ENCODE measurements around the gene ABCA1.
"Not testable (repeated sequence)": the region's sequence is repeated elsewhere in the genome, so short reads cannot be mapped to it uniquely, and the experiment has no call there.

Gene ABCA1

DNA sequence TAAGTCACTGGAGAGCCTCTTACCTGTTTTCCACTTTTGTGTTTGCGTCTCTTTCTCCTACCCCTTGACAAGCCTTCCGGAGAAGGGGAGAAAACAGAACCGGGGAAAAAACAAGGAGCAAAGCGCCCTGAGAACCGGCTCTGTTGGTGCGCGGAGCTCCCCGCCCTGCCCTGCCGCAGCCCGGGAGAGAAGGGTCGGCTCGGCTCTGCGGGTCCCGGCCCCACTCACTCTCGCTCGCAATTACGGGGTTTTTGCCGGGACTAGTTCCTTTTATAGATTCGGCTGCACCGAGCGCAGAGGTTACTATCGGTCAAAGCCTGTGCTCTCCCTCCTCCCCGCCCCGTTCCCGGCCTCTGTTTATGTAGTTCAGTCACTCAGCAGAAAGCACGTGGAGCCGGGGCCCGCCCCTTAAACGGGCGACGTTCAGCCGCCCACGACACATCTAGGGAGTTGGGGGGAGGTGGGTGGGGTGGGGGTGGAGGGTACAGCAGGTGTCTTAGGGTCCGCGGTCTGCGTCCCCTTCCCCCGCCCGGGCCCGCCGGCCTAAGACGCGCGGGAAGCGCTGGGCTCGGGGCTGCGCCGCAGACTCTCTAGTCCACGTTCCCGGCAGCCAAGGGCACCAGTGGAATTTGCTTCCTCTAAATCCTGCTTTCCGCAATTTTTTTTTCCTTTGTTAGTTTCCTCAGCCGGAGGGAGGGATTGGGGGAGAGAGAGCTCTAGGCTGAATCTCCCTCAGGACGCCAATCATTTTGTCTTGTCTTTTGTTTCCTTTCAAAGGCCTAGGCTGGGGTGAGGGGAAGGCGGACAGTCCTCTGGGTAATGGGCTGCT lies at the start of gene ABCA1:
TSS of gene ABCA1 (minus strand) at position 244 of the 829 bp plus-strand sequence. CDS start 24,476 bp downstream, outside the sequence.
- DNase-seq (ENCODE audit: low read depth, low spot score): no peak
- peak within 1 kb of the TSS; percentile 68 for H3K4me3 ChIP-seq
- H3K9ac ChIP-seq (ENCODE audit: insufficient read length): peak within 1 kb of the TSS; percentile 1
- H3K27ac ChIP-seq: no peak within 1 kb of the TSS
- H3K36me3 ChIP-seq (ENCODE audit: insufficient read depth, low read length): no peaks in the 10 kb centered on the region
- H3K9me3 ChIP-seq (ENCODE audit: low read depth, low read length): no peaks in the 10 kb centered on the region
- TF ChIP-seq FOXP2 (optimal IDR thresholded peaks at IDR 0.05; ENCODE audit: control extremely low read depth, extremely low read length, insufficient read depth): no peak
- no peak for TF ChIP-seq EZH2 (IDR thresholded peaks at IDR 0.05)
- TF ChIP-seq POLR2AphosphoS5 (IDR thresholded peaks at IDR 0.05; ENCODE audit: borderline replicate concordance, low read depth, low read length): 0 out of 2 replicates have a peak, but pooled peaks have one; percentile 11

DNA sequence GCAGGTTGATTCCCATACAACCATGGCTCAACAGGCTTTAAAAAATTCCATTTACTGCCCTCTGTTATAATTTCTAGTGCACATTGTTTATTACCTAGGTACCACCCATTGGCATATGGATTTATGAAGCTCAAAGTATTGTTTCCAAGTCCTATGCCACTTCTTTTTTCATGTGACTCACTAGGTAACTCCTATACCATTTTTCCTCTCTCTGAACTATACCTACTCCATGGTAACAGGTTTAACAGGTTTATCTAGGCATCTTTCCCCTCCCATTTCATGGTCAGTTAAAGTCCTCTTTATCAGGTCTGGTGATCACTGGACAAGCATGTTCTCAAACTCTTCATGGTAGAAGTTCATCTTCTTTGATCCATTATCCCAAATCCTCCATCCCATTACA lies 49.6 kb upstream of the ABCA1 start:
- Histone ChIP-seq H3K36me3 (ENCODE audit: insufficient read depth, low read length) (no peaks in the 10 kb centered on the region), H3K27ac (no peak overlapping the region), H3K9me3 (ENCODE audit: low read depth, low read length) (no peaks in the 10 kb centered on the region), H3K9ac (ENCODE audit: insufficient read length) (no peak overlapping the region), H3K4me3 (no peak overlapping the region)
- DNase-seq (ENCODE audit: low read depth, low spot score): no peak
- TF ChIP-seq FOXP2 (optimal IDR thresholded peaks at IDR 0.05; ENCODE audit: control extremely low read depth, extremely low read length, insufficient read depth) (no peak), POLR2AphosphoS5 (IDR thresholded peaks at IDR 0.05; ENCODE audit: borderline replicate concordance, low read depth, low read length) (no peak), EZH2 (IDR thresholded peaks at IDR 0.05) (no peak)

- TF ChIP-seq EZH2 (IDR thresholded peaks at IDR 0.05) (no peak), FOXP2 (optimal IDR thresholded peaks at IDR 0.05; ENCODE audit: control extremely low read depth, extremely low read length, insufficient read depth) (no peak), POLR2AphosphoS5 (IDR thresholded peaks at IDR 0.05; ENCODE audit: borderline replicate concordance, low read depth, low read length) (no peak)
- no peak for DNase-seq (ENCODE audit: low read depth, low spot score)
- Histone ChIP-seq H3K36me3 (ENCODE audit: insufficient read depth, low read length) (no peaks in the 10 kb centered on the region), H3K27ac (no peak overlapping the region), H3K9ac (ENCODE audit: insufficient read length) (no peak overlapping the region), H3K9me3 (ENCODE audit: low read depth, low read length) (no peaks in the 10 kb centered on the region), H3K4me3 (no peak overlapping the region)
Measured at GRCh38 chr9:104977168-104977567, 49.2 kb upstream of the ABCA1 start.

DNA sequence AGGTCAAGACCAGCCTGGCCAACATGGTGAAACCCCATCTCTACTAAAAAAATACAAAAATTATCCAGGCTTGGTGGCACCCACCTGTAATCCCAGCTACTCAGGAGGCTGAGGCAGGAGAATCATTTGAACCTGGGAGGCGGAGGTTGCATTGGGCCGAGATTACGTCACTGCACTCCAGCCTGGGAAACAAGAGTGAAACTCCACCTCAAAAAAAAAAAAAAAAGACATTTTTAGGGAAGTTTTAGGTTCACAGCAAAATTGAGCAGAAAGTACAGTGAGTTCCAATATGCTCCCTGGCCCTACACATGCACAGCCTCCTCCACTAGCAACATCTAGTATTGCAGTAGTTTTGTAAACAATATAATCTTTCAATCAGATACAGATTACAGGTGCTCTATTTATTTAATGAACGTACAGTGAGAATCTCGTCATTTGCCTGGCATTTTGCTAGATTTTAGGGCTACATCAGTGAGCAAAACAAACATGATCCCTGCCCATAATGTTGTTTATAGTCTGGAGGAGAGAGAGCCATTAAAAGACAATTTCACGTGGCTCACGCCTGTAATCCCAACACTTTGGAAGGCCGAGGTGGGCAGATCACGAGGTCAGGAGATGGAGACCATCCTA lies 48.1 kb upstream of the ABCA1 start:
- DNase-seq (ENCODE audit: low read depth, low spot score): not testable (repeated sequence)

DNA sequence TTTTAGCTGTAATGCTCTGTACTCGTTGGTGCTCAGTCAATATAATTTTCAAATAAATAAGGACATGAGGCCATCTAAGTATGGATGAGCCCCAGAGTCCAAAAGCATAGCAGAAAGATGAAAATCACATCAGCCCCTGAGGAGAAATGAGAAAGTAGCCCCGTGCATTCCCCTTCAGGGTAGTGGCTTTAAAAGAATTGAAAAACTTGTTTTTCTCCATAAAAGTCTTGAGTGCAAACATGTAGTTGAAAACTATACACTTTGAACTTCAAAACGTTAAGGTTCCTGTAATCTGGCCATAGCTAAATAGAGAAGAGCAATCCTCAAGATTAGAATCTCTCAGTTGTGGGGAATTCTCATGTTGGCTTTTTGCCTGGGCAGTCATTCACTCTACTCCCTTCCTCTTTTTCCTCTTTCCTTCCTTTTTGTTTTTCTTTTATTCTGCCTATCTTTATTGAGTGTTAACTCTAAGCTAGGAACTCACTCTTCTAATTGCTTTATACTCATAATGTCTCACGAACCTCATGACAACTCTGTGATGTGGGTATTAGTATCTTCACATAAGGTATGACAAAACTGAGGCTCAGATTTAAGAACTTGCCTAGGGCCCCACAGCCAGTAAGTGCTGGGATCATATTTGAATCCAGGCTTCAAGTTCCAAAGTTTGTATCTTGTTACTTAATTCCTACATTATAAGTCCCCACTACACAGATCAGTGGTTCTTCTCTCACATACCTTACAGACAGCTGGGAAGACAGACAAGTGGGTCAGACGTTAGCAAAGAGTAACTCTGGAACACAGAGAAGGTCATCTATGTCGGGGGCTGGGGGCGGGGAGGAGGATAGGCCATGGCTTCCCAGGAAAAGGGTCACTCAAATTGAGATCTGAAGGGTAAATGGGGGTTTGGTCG lies 46.4 kb upstream of the ABCA1 start:
- H3K27ac ChIP-seq: no peak overlapping the region
- no peaks in the 10 kb centered on the region for H3K36me3 ChIP-seq (ENCODE audit: insufficient read depth, low read length)
- TF ChIP-seq POLR2AphosphoS5 (IDR thresholded peaks at IDR 0.05; ENCODE audit: borderline replicate concordance, low read depth, low read length) (no peak), FOXP2 (optimal IDR thresholded peaks at IDR 0.05; ENCODE audit: control extremely low read depth, extremely low read length, insufficient read depth) (no peak), EZH2 (IDR thresholded peaks at IDR 0.05) (no peak)
- no peak overlapping the region for H3K9ac ChIP-seq (ENCODE audit: insufficient read length)
- H3K4me3 ChIP-seq: no peak overlapping the region
- H3K9me3 ChIP-seq (ENCODE audit: low read depth, low read length): no peaks in the 10 kb centered on the region
- DNase-seq (ENCODE audit: low read depth, low spot score): no peak

More for the DNA sequence above, 48.1 kb upstream of the ABCA1 start:
- not testable (repeated sequence) for H3K4me3 ChIP-seq; H3K36me3 ChIP-seq (ENCODE audit: insufficient read depth, low read length); H3K9me3 ChIP-seq (ENCODE audit: low read depth, low read length); H3K9ac ChIP-seq (ENCODE audit: insufficient read length); H3K27ac ChIP-seq

GRCh38 chr9:104972242-104972866 lies 44.4 kb upstream of the ABCA1 start:
- Histone ChIP-seq H3K9ac (ENCODE audit: insufficient read length) (no peak overlapping the region), H3K27ac (no peak overlapping the region), H3K4me3 (no peak overlapping the region), H3K36me3 (ENCODE audit: insufficient read depth, low read length) (no peaks in the 10 kb centered on the region), H3K9me3 (ENCODE audit: low read depth, low read length) (no peaks in the 10 kb centered on the region)
- DNase-seq (ENCODE audit: low read depth, low spot score): no peak
- TF ChIP-seq FOXP2 (optimal IDR thresholded peaks at IDR 0.05; ENCODE audit: control extremely low read depth, extremely low read length, insufficient read depth) (no peak), EZH2 (IDR thresholded peaks at IDR 0.05) (no peak), POLR2AphosphoS5 (IDR thresholded peaks at IDR 0.05; ENCODE audit: borderline replicate concordance, low read depth, low read length) (no peak)

- DNase-seq (ENCODE audit: low read depth, low spot score): no peak
- Histone ChIP-seq H3K9ac (ENCODE audit: insufficient read length) (no peak overlapping the region), H3K9me3 (ENCODE audit: low read depth, low read length) (no peaks in the 10 kb centered on the region), H3K27ac (no peak overlapping the region), H3K4me3 (no peak overlapping the region), H3K36me3 (ENCODE audit: insufficient read depth, low read length) (no peaks in the 10 kb centered on the region)
- TF ChIP-seq POLR2AphosphoS5 (IDR thresholded peaks at IDR 0.05; ENCODE audit: borderline replicate concordance, low read depth, low read length) (no peak), FOXP2 (optimal IDR thresholded peaks at IDR 0.05; ENCODE audit: control extremely low read depth, extremely low read length, insufficient read depth) (no peak), EZH2 (IDR thresholded peaks at IDR 0.05) (no peak)
Measured at GRCh38 chr9:104971511-104971910, 43.6 kb upstream of the ABCA1 start.
